ENCODE data around the gene UNCX.
"Not testable (repeated sequence)": the region's sequence is repeated elsewhere in the genome, so short reads cannot be mapped to it uniquely, and the experiment has no call there.

Gene UNCX

GRCh38 chr7:1255817-1256340 lies 23.2 kb downstream of the UNCX start:
- no peak for DNase-seq (ENCODE audit: low spot score)
- no peak for FAIRE-seq

GRCh38 chr7:1256621-1257020 lies 23.9 kb downstream of the UNCX start:
- DNase-seq (ENCODE audit: low spot score) (no peak), FAIRE-seq (no peak)

DNA sequence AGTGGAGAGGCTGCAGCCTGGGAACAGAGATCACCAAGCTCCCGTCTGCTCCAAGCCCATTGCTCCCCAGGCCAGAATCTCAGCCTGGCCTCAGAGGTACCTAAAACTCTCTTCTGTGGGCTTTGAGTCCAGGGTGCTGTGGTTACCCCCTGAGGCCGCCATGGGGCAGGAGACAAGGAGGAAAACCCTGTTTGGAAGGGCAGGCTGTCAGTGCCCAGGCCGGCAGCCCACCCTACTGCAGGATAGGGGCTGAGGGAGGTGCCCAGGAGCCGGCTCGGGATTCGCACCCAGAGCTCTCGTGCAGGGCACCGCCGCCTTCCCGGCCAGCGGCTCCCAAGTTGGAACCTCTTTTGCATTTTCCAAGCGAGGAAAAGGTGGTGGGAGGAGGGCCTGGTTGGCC lies 24.5 kb downstream of the UNCX start:
- no peak for DNase-seq (ENCODE audit: low spot score)
- no peak for FAIRE-seq

- no peak for FAIRE-seq
- no peak for DNase-seq (ENCODE audit: low spot score)
These were observed 25.2 kb downstream of the UNCX start for GRCh38 chr7:1257863-1258262.

DNA sequence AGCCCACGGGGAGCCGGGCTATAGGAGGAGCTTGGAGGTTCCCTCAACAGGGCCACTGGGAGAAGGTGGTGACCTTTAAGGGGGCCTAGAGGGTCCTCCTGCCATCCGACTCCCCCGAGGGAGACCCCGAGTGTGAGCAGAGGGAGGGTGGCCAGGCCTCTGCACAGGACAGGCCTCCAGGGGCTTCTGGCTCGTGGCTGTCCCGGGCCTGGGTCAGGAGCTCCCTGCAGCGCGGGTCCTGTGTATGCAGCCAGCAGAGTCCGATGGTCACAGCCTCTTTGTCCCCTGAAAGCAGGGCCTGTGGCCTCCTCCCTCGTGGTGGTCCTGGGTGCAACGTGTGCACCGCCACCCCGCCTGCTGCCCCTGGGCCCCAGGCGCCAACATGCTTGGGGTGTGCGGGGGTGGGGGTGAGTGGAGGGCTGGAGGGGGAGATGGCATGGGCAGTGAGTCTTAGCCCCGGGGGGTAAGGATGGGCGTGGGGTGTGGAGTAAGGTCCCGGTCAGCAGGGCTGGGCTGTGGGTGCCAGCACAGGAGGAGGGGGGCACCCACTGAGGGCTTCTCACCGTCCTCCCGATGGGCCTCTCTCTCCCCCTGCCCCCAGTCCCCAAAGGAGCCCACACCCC lies 27.1 kb downstream of the UNCX start:
- FAIRE-seq (no peak), DNase-seq (ENCODE audit: low spot score) (no peak)

DNA sequence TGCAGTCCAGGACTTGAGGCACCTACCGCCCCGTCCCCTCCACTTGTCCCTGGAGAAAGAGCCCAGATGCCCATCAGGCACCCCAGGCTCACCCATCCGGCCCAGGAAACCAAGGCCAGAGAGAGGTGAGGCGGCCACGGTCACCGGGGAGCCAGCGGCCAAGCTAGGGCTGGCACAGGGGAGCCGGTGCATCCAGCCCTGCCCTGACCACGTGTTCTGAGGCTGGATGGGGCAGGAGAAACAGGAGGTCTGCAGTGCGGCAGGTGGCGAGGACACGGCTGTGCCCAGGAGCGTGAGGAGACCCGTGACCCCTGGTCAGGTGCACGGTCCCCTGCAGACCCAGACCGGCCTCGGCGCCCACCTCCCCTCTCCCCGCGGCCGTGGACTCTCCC lies 27.6 kb downstream of the UNCX start:
- FAIRE-seq, result no peak

DNA sequence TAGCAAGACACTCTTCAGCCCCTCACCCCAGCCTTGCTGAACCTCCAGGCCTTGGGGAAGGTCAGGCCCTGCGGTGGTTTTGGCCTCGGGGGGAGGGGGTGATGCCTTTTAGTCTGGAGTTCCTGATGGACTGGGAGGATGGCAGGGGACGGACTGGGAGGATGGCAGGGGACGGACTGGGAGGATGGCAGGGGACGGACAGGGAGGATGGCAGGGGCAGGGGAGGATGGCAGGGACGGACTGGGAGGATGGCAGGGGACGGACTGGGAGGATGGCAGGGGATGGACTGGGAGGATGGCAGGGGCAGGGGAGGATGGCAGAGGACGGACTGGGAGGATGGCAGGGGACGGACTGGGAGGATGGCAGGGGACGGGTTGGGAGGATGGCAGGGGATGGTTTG lies 28.4 kb downstream of the UNCX start:
- FAIRE-seq; DNase-seq (ENCODE audit: low spot score): not testable (repeated sequence)

More for the DNA sequence above, 27.6 kb downstream of the UNCX start:
- DNase-seq (ENCODE audit: low spot score), result no peak

GRCh38 chr7:1262441-1262840 lies 29.8 kb downstream of the UNCX start:
- FAIRE-seq (no peak), DNase-seq (ENCODE audit: low spot score) (no peak)

- no peak for FAIRE-seq
- DNase-seq (ENCODE audit: low spot score), result no peak
These were observed 30.8 kb downstream of the UNCX start for GRCh38 chr7:1263391-1263951.

DNA sequence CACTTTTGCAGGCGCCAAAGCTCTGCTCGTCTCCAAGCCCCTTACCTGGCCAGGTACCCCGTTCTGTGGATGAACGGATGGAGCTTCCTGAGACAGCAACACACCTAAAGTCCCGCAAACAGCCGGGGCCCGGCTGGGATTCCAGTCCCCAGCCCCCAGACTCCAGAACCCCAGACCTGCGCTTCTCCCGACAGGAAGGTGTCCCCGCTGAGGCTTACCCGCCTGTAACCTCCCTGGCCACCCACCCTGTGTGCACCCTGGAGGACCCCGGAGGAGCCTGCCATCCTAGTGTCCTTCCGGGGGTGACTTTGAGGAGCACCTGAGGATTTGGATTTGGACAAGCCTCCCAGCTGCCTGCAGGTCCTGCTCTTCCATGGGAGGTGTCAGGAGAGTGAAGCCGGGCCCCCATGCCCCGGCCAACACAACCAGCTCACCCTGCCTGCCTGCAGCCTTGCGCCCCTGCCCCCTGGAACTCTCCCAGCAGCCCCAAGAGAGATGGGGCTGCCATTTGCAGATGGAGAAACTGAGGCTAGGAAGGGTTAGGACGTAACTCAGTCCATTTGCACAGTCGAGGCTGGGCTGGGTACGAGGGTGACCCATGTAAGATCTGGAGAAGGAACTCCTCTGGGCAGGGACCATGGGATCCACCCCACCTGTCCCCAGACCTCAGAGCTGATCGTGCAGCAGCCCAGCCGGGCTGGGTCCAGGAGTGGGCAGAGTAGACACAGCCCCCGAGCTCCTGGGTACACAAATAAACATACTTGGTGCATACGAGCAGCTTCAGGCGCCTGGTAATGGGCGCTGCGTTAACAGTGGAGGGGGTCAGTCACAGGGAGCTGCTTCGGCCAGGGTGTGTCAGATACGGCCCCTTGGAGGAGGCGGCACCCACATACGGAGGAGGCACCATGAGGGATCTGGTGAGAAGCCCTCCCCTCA lies 31.9 kb downstream of the UNCX start:
- FAIRE-seq, result no peak

DNA sequence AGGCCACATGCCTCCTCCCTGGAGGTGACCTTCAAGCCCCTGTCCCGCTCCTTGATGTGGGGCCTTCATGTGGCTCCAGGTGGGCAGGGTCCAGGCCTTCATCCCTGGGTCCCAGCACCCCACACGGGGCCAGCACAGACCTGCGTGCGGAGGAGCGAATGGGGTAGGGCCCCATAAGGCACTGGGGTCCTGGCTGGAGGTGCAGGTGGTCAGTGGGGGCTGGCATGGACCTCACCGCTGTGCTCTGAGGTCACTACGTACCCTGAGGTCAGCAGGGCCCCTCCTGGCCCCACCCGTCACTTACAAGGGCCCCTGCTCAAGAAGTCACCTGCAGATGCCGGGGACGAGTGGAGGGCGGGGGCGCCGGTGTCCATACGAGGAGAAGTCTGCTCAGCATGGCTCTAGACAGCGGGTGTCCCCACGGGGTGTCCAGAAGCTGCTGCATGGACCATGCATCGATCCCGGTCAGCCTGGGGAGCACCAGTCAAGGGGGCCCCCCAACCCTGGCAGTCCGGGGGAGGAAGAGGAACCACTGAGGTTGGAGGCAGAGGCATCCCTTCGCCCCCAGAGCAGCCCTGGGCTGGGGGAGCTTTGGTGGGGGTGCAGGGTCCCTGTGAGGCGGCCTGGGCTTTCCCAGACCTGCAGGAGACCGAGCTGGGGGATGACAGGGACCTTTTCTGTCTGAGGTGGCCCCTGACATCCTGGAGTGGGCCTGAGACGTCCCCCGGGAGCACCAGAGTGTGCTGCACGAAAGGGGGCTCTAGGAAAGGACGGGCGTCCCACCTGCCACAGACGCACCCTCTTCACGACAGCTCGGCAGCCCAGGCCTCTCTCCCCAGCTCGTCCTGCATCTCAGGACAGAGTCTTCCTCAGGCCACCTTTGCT lies 34.6 kb downstream of the UNCX start:
- DNase-seq (ENCODE audit: low spot score) (no peak), FAIRE-seq (no peak)

More for the DNA sequence above, 31.9 kb downstream of the UNCX start:
- DNase-seq (ENCODE audit: low spot score), result no peak

GRCh38 chr7:1268076-1268815 lies 35.6 kb downstream of the UNCX start:
- DNase-seq (ENCODE audit: low spot score) (no peak), FAIRE-seq (no peak)

DNA sequence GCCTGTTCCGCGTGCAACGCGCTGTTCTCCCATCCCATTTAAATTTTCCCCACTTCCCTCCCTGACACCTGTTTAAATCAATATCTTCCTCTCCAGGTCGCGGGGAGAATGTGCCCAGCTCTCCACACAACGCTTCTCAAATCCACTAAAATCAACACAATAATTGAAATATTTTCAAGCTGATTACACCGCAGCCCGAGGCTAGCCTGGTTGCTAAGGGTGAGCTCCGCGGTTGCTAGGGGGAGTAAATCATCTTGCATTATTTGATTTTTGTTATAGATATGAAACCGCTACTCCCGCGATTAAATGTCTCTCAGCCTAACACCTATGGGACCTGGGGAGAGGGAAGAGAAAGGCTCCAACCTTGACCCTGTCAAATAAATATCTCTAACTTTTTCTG lies 36.2 kb downstream of the UNCX start:
- FAIRE-seq (no peak), DNase-seq (ENCODE audit: low spot score) (no peak)

DNA sequence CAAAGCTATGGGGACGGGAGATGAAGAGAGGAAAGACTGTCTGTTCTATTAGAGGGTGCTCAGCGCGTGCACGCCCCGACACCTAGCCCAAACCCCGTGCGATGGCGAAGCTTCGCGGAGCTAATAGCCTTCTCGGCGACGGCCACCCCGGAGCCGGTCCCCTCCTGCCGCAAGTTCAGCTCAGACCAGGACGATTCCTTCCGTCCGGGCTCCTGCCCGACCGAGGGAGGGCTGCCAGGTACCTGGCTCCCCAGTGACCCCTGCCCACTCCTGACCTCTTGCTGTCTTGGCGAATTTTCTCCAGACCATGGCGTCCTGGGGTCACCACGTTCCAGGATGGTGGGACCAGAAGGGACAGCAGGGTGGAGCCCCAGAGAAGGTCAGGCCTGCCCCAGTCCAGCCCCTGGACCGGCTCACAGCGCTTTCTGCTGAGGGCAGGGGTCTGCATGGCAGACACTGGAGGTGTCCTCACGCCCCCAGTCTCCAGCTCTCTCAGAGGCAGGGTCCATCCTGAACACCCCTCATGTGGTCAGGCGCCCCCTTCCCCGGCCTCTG lies 36.7 kb downstream of the UNCX start:
- FAIRE-seq, result no peak
- no peak for DNase-seq (ENCODE audit: low spot score)

DNA sequence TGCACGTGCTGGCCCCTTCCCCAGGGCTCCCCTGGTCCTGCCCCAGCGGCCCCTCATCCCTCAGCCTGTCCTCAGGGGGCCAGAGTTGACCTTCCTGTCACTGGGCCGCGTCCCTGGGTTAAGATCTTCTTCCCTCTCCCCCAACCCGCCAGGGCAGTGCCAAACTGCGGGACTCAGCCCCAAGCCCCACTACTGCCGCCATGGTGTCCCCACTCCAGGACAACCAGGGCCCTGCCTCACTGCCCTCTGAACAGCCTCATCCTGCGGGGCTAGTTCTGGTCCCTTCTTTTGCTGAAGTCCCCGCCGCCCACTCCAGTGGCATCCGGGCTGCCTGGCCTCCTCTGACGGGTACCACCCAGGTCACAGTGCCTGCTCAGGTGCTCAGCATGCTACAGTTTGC lies 37.5 kb downstream of the UNCX start:
- FAIRE-seq (no peak), DNase-seq (ENCODE audit: low spot score) (no peak)

DNA sequence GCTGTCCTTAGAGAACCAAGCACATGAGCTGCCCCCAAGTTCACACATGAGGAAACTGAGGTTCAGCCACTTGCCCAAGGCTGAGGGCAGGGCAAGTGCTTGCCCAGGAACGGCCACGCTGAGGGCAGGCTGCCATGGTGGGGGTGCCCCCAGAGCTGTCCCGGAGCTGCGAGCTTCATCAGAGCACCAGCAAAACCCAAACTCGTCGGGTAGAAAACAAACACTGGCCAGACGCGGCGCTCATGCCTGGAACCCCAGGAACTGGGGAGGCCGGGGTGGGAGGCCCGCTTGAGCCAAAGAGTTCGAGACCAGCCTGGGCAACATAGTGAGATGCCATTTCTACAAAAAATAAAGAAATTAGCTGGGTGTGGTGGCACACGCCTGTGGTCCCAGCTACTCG lies 38.4 kb downstream of the UNCX start:
- FAIRE-seq (no peak), DNase-seq (ENCODE audit: low spot score) (no peak)

- DNase-seq (ENCODE audit: low spot score) (no peak), FAIRE-seq (no peak)
These were observed 39.0 kb downstream of the UNCX start for GRCh38 chr7:1271656-1272055.

DNA sequence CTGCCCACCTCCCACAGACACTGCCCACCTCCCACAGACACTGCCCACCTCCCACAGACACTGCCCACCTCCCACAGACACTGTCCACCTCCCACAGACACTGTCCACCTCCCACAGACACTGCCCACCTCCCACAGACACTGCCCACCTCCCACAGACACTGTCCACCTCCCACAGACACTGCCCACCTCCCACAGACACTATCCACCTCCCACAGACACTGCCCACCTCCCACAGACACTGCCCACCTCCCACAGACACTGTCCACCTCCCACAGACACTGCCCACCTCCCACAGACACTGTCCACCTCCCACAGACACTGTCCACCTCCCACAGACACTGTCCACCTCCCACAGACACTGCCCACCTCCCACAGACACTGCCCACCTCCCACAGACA lies 39.5 kb downstream of the UNCX start:
- not testable (repeated sequence) for FAIRE-seq; DNase-seq (ENCODE audit: low spot score)

DNA sequence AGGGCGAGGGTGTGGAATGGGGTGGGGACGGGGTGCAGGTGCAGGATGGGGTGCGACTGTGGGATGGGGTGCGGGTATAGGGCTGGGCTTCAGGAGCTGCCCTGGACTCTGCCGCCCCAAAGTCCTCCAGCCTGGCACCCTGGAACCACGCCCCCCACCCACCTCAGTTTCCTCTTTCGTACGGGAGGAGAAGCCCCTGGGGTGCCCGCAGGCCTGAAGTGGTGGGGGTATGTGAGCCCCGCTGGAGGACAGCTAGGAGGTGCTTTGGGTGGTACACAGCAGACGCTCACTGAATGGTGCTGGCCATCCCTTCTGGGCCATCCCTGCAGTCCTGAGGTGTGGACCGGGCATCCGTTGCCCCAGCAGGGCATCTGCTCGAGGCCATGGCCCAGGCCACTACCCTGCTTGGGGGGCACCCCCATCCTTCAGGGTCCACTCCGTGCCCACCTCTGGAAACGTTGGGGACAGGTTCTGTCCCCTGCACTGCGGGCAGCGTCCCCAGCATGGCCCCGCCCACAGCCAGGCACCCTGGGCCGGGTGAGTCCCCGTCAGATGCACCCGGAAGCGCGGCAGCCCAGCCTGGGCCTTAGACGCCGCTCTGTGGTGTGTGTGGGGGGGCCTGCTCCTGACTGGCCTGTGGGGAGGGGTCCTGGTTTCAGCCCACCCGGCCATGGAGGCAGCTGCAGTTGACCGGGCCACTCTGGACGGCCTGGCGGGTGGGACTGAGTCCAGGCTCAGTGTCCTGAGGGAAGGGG lies 41.6 kb downstream of the UNCX start:
- no peak for DNase-seq (ENCODE audit: low spot score)
- no peak for FAIRE-seq
